Stimulated activated CD4-positive, alpha-beta T cell treated with anti-CD3 and anti-CD28 coated beads, Interleukin-4, amount 100 ng/mL, for 24 hours (primary cell): ENCODE measurements around the gene SHFL.

ENCODE experiments used
- DNase-seq: peaks from one replicate; pipeline ENCODE4 v3.0.0-alpha.2; 2020

The SHFL gene

GRCh38 chr19:10088949-10089554 is 2.9 kb downstream of the SHFL start:
- DNase-seq = no peak

- DNase-seq = no peak
Measured at GRCh38 chr19:10089801-10090375, 3.8 kb downstream of the SHFL start.

GRCh38 chr19:10091370-10091687 is 5.2 kb downstream of the SHFL start:
- no peak for DNase-seq

GRCh38 chr19:10091895-10092641 is 6.0 kb downstream of the SHFL start:
- no peak for DNase-seq

GRCh38 chr19:10092648-10093294 is 6.7 kb downstream of the SHFL start:
- DNase-seq = no peak

- DNase-seq = no peak
Measured at GRCh38 chr19:10093295-10094186, 7.4 kb downstream of the SHFL start.

GRCh38 chr19:10095622-10095947 is 9.5 kb downstream of the SHFL start:
- no peak for DNase-seq

- peak; percentile 86 for DNase-seq
Measured at GRCh38 chr19:10095948-10096614, 10.0 kb downstream of the SHFL start.

GRCh38 chr19:10096615-10096963 is 10.5 kb downstream of the SHFL start:
- DNase-seq = peak; percentile 33

- DNase-seq = no peak
Measured at GRCh38 chr19:10100163-10100785, 14.2 kb downstream of the SHFL start.

- no peak for DNase-seq
Measured at GRCh38 chr19:10102787-10103236, 16.7 kb downstream of the SHFL start.

- no peak for DNase-seq
Measured at GRCh38 chr19:10104130-10104513, 18.0 kb downstream of the SHFL start.

GRCh38 chr19:10104665-10105508 is 18.8 kb downstream of the SHFL start:
- DNase-seq = peak; percentile 83

- peak; percentile 89 for DNase-seq
Measured at GRCh38 chr19:10105509-10106099, 19.5 kb downstream of the SHFL start.

- DNase-seq = peak; percentile 98
Measured at GRCh38 chr19:10106100-10106936, 20.2 kb downstream of the SHFL start, which contains the start of gene PPAN. Gene PPAN (plus strand): TSS chr19:10106362. CDS start chr19:10106395, 33 bp downstream.

GRCh38 chr19:10107254-10107653 is 21.1 kb downstream of the SHFL start:
- no peak for DNase-seq

- DNase-seq = no peak
Measured at GRCh38 chr19:10107817-10108367, 21.8 kb downstream of the SHFL start.

- DNase-seq = no peak
Measured at GRCh38 chr19:10109528-10109927, 23.4 kb downstream of the SHFL start.
